ENCODE measurements around the gene TTC28. TPM values are rescaled to one million over a fixed set of nuclear protein-coding genes. Genes with fewer than 3 reads are reported as not detected.
"Not testable (repeated sequence)": the region's sequence is repeated elsewhere in the genome, so short reads cannot be mapped to it uniquely, and the experiment has no call there.

Gene TTC28
- total and polyA plus RNA-seq, 7 donors, result 1.2 to 12.1 (median 3.5) TPM

- WGBS, 3 donors, result 88 to 91% (median 89%) methylated on average over 2 of the region's 2 CpGs
- ATAC-seq (no peak), DNase-seq (no peak)
- H3K4me1 ChIP-seq, result no peaks in the 10 kb centered on the region
- TF ChIP-seq CTCF (IDR thresholded peaks at IDR 0.05), result no peak
- H3K27ac ChIP-seq, result no peak overlapping the region
- no peaks in the 10 kb centered on the region for H3K36me3 ChIP-seq (ENCODE audit: insufficient read depth in 1 of 2, low read depth in 1 of 2)
- intact Hi-C loops (cut with DNase I), result no loop called here
- no peak overlapping the region for H3K4me3 ChIP-seq
- H3K27me3 ChIP-seq (ENCODE audit: insufficient read depth in 3 of 3, low read length in 2 of 3), result no peaks in the 10 kb centered on the region
- no peaks in the 10 kb centered on the region for H3K9me3 ChIP-seq
Measured at GRCh38 chr22:28222571-28222970, 457.1 kb downstream of the TTC28 start.

GRCh38 chr22:28222052-28222451 is 457.6 kb downstream of the TTC28 start:
- DNase-seq (no peak), ATAC-seq (no peak)
- Histone ChIP-seq H3K27ac (no peak overlapping the region), H3K27me3 (ENCODE audit: insufficient read depth in 3 of 3, low read length in 2 of 3) (no peaks in the 10 kb centered on the region), H3K4me3 (no peak overlapping the region), H3K9me3 (no peaks in the 10 kb centered on the region), H3K4me1 (no peaks in the 10 kb centered on the region), H3K36me3 (ENCODE audit: insufficient read depth in 1 of 2, low read depth in 1 of 2) (no peaks in the 10 kb centered on the region)
- TF ChIP-seq CTCF (IDR thresholded peaks at IDR 0.05), result no peak
- intact Hi-C loops (cut with DNase I), result no loop called here
- 73 to 78% (median 77%) methylated on average over 3 of the region's 3 CpGs for WGBS, 3 donors

- ATAC-seq (no peak), DNase-seq (no peak)
- TF ChIP-seq CTCF (IDR thresholded peaks at IDR 0.05), result no peak
- Histone ChIP-seq H3K36me3 (ENCODE audit: insufficient read depth in 1 of 2, low read depth in 1 of 2) (no peaks in the 10 kb centered on the region), H3K27me3 (ENCODE audit: insufficient read depth in 3 of 3, low read length in 2 of 3) (no peaks in the 10 kb centered on the region), H3K4me3 (no peak overlapping the region), H3K4me1 (no peaks in the 10 kb centered on the region), H3K9me3 (no peaks in the 10 kb centered on the region), H3K27ac (no peak overlapping the region)
- intact Hi-C loops (cut with DNase I), result no loop called here
- WGBS, 3 donors, result 82 to 89% (median 84%) methylated on average over 5 of the region's 5 CpGs
Measured at GRCh38 chr22:28220626-28221363, 458.8 kb downstream of the TTC28 start.

- no peak for TF ChIP-seq CTCF (IDR thresholded peaks at IDR 0.05)
- no peaks in the 10 kb centered on the region for H3K9me3 ChIP-seq
- intact Hi-C loops (cut with DNase I), result no loop called here
- H3K4me3 ChIP-seq, result no peak overlapping the region
- no peaks in the 10 kb centered on the region for H3K4me1 ChIP-seq
- DNase-seq, result no peak
- WGBS, 3 donors, result 96 to 100% (median 98%) methylated on average over 1 of the region's 1 CpG
- no peak overlapping the region for H3K27ac ChIP-seq
- no peaks in the 10 kb centered on the region for H3K27me3 ChIP-seq (ENCODE audit: insufficient read depth in 3 of 3, low read length in 2 of 3)
- no peak for ATAC-seq
- H3K36me3 ChIP-seq (ENCODE audit: insufficient read depth in 1 of 2, low read depth in 1 of 2), result no peaks in the 10 kb centered on the region
Measured at GRCh38 chr22:28217277-28217676, 462.4 kb downstream of the TTC28 start.

GRCh38 chr22:28214750-28215149 is 464.9 kb downstream of the TTC28 start:
- not testable (repeated sequence) for ATAC-seq, H3K4me1 ChIP-seq
- 95 to 100% (median 96%) methylated on average over 5 of the region's 5 CpGs for WGBS, 3 donors

GRCh38 chr22:28209457-28209856 is 470.2 kb downstream of the TTC28 start:
- ATAC-seq; H3K36me3 ChIP-seq (ENCODE audit: insufficient read depth in 1 of 2, low read depth in 1 of 2); DNase-seq; intact Hi-C loops (cut with DNase I); H3K27ac ChIP-seq; H3K4me1 ChIP-seq; H3K4me3 ChIP-seq; H3K27me3 ChIP-seq (ENCODE audit: insufficient read depth in 3 of 3, low read length in 2 of 3); H3K9me3 ChIP-seq: not testable (repeated sequence)
- 79 to 83% (median 82%) methylated on average over 6 of the region's 6 CpGs for WGBS, 3 donors

More at GRCh38 chr22:28214750-28215149, 464.9 kb downstream of the TTC28 start:
- H3K27me3 ChIP-seq (ENCODE audit: insufficient read depth in 3 of 3, low read length in 2 of 3); H3K4me3 ChIP-seq; DNase-seq; H3K9me3 ChIP-seq; H3K36me3 ChIP-seq (ENCODE audit: insufficient read depth in 1 of 2, low read depth in 1 of 2); intact Hi-C loops (cut with DNase I); H3K27ac ChIP-seq: not testable (repeated sequence)

All from psoas muscle (tissue), 8 donors.